Kidney tubule cell (primary cell): ENCODE results near the gene ESRRB.
A peak's percentile ranks its signal among the peaks of the same experiment; 100 is the strongest.

ENCODE experiments used
- DNase-seq: peaks from one replicate; pipeline ENCODE4 v3.0.0-alpha.2; 2018; ENCODE audit warnings: low spot score

Gene ESRRB

GRCh38 chr14:76450476-76450875, 74.5 kb downstream of the ESRRB start:
- DNase-seq = no peak

- DNase-seq = peak; percentile 29
Observed at GRCh38 chr14:76456200-76456599, 80.3 kb downstream of the ESRRB start.

DNA sequence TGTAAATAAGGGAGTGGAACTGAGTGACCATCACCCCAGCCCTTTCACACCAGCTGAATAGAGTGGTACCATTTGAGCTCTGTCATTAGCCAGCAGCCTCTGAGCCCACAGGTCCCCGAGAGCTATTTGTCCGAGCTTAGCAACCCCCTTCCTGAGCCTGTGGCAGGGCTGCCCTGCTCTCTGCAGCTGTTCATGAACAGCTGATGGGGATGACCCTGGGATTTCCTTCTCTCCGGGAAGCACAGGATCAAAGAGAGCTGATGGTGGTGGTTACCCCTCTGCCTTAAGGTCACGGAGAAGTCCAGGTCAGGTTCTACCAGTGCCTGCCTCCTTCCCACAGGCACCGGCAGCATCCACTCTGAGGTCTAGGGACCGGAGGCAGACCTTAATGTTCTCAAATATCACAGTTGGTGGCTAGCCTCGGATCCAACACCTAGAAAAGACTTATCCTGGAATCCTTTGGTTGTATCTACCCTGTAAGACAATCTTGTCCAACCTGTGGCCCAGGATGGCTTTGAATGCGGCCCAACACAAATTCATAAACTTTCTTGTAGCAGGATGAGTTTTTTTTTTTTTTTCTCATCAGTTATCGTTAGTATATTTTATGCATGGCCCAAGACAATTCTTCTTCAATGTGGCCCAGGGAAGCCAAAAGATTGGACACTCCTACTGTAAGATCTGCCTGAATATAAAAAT, 81.1 kb downstream of the ESRRB start:
- no peak for DNase-seq

- no peak for DNase-seq
Observed at GRCh38 chr14:76457841-76458240, 81.9 kb downstream of the ESRRB start.

- DNase-seq = no peak
Observed at GRCh38 chr14:76461886-76462285, 85.9 kb downstream of the ESRRB start.

DNA sequence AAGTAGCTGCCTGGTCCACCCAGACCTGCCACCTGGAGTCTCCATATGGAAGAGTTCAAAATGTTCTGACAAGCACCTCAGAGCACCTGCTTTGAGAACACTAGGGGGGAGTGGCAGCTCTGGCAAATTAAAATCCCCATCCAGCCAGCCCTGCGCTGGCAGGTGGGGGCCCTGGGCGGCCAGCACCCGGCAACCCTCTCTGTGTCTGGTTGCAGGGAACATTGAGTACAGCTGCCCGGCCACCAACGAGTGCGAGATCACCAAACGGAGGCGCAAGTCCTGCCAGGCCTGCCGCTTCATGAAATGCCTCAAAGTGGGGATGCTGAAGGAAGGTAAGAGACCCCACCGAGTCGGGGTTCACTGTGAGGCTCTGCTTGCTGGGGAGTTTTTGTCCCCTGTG, 86.4 kb downstream of the ESRRB start:
- no peak for DNase-seq

- no peak for DNase-seq
Observed at GRCh38 chr14:76463105-76463504, 87.2 kb downstream of the ESRRB start.

GRCh38 chr14:76464856-76465255, 88.9 kb downstream of the ESRRB start:
- no peak for DNase-seq

GRCh38 chr14:76465664-76466063, 89.7 kb downstream of the ESRRB start:
- no peak for DNase-seq

- DNase-seq = no peak
Observed at GRCh38 chr14:76467711-76468155, 91.8 kb downstream of the ESRRB start.

DNA sequence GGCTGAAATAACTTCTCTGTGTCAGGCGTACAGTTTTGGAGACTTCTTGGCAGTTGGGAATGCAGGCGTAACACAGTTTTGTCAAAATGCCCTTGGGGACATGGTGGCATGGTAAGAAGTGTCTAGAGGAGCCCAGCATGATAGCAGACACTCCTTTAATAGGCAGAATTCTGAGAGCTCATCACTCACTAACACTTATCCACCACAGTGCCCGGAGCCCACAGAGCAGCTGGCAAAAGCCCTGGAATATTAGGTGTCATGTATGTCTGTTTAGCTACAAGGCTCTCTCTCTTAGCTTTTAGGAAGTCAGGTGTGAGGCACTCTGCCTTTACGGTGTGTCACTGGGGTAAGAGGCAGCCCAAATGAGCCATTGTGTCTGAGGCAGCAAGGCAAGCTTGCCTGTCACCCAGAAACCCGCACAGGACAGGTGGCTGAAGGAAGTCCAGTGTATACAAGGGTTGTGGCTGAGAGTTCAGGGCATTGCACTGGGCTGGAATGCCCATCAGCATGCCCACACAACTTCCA, 96.3 kb downstream of the ESRRB start:
- DNase-seq = no peak

DNA sequence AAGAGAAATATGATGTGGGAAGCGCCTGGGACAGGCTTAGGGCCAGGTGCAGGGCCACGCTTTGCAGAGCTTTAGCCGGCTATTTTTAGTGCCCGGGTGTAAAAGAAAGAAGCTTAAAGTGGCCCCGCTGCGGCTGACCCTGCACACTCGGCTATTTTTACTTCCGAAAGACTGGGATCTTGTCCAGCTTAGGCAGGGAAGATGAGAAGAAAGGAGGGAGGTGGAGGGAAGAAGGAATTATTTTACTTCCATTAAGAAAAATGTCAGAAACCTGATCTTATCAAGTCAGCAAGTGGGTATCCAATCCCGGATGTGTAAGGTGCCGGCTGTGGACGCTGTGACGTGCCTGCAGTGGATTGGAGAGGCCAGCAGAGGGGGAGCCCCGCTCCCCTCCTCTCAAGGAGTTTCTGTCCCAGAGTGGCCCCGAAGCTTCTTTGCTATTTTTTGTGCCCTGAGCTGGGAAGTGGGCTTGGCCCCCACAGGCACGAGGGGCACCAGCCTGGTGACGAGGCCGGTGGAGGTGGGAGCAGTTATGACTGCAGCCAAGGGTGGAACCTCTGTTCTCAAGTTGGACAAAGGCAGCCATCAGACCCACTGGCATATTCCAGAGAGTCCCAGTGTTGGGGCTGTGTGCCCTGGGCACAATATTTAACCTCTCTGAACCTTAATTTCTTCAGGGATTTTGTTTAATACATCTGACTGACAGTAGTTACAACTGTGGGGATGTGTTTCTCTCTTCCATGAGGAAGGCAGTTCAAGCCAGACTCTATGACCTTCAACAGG, 97.7 kb downstream of the ESRRB start:
- DNase-seq = peak; percentile 5

GRCh38 chr14:76480426-76480825, 104.5 kb downstream of the ESRRB start:
- no peak for DNase-seq

GRCh38 chr14:76484355-76484754, 108.4 kb downstream of the ESRRB start:
- no peak for DNase-seq

DNA sequence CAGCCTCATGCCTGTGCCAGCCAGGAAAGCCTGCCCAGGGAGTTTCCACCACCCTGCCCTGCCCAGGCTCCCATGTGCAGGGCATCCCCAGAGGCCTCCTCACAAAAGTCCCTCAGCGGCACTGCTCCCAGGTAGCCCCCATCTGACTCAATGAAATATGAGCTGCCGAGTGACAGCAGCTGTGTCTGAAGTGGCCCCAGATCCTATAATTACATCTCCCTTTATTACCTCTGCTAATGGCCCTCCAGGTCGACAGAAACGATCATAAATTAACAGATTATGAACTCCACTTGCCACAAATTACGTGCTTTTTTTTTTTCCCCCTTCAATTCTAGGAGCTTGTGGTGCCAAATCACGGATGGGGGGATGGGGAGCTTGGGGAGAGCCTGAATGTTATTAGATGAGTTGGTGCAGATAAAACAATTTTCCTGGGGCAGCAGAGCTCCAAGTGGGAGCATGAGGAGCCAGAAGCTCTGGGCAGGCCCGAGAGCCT, 110.4 kb downstream of the ESRRB start:
- DNase-seq = no peak

- DNase-seq = no peak
Observed at GRCh38 chr14:76488551-76488950, 112.6 kb downstream of the ESRRB start.

DNA sequence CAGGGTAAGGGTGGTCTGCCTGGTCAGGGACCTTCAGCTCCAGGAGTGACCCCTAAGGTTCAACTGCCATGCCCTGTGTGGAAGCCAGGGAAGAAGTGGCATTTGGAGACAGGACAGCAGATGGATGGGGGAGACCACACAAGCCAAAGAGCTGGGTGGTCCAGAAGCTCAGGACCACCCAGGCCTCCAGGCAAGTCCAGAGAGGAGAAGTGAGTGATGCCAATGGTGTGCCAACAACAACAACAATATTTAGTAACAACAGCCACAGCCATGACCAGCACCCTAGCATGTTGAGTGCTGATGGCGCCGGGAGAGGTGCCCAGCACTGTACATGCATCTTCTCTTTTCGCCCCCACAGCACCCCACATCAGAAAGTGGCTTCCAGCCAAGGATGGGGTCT, 113.7 kb downstream of the ESRRB start:
- no peak for DNase-seq

GRCh38 chr14:76490111-76490510, 114.2 kb downstream of the ESRRB start:
- DNase-seq = no peak

GRCh38 chr14:76490735-76491134, 114.8 kb downstream of the ESRRB start:
- no peak for DNase-seq

- no peak for DNase-seq
Observed at GRCh38 chr14:76491172-76491930, 115.4 kb downstream of the ESRRB start.

DNA sequence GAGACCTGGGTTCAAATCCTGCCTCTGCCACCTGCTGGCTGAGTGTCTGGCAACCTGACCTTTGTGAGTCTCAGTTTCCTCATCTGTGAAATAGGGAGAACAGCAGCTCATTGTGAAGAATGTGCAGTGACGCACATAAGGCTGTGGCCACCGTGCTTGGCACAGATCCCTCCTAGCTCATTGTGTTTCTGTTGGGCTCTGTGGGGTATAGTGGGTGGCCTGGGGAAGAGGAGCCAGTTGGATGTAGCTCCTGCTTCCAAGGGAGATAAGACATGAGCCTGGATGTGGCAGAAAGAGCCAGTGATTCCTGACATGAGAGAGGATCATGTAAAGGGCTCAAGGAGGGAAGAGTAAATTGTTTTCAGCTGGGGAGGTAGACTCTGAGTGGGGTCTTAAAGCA, 120.0 kb downstream of the ESRRB start:
- DNase-seq = no peak

GRCh38 chr14:76496595-76496994, 120.7 kb downstream of the ESRRB start:
- DNase-seq = no peak
